Osteoblast (primary cell): ENCODE measurements around the gene MRPL21. TPM values are rescaled to one million over a fixed set of nuclear protein-coding genes. Genes with fewer than 3 reads are reported as not detected.

Experiments used
- DNase-seq: peaks from one replicate; pipeline ENCODE4 v3.0.0; 2011; ENCODE audit warnings: low spot score, mixed read lengths; ENCODE audit not compliant: insufficient read length; ENCODE audit errors: missing footprints
- H2AFZ ChIP-seq: 2 replicates; pipeline ENCODE4 v1.6.0; 2011; ENCODE audit warnings: mild to moderate bottlenecking, low read length
- H3K27ac ChIP-seq: 2 replicates; pipeline ENCODE4 v1.5.1; 2011; ENCODE audit warnings: mild to moderate bottlenecking, low read depth, low read length, moderate library complexity
- H3K27me3 ChIP-seq: 2 replicates; pipeline ENCODE4 v1.6.0; 2012; ENCODE audit warnings: mild to moderate bottlenecking, control low read depth, inconsistent platforms, low read length, moderate library complexity; ENCODE audit not compliant: insufficient read depth
- H3K36me3 ChIP-seq: 2 replicates; pipeline ENCODE4 v1.5.1; 2011; ENCODE audit warnings: mild to moderate bottlenecking, low read length, control low read depth, moderate library complexity; ENCODE audit not compliant: insufficient read depth
- H3K4me1 ChIP-seq: 2 replicates; pipeline ENCODE4 v1.5.1; 2011; ENCODE audit warnings: mild to moderate bottlenecking, low read length, control low read depth, moderate library complexity; ENCODE audit not compliant: insufficient read depth
- H3K4me2 ChIP-seq: 2 replicates; pipeline ENCODE4 v1.6.0; 2011; ENCODE audit warnings: mild to moderate bottlenecking, low read length; ENCODE audit not compliant: insufficient read depth
- H3K4me3 ChIP-seq: fragments of 200-600 bp; sonication (generic); 3 replicates; pipeline ENCODE4 v1.5.1; 2012; ENCODE audit warnings: mild to moderate bottlenecking, low read length, inconsistent platforms; ENCODE audit not compliant: insufficient read depth
- H3K79me2 ChIP-seq: 2 replicates; pipeline ENCODE4 v1.6.0; 2012; ENCODE audit warnings: mild to moderate bottlenecking, low read length, control low read depth, inconsistent platforms; ENCODE audit not compliant: insufficient read depth
- H3K9me3 ChIP-seq: 2 replicates; pipeline ENCODE4 v1.5.1; 2011; ENCODE audit warnings: low read depth, low read length, control low read depth
- H4K20me1 ChIP-seq: 2 replicates; pipeline ENCODE4 v1.6.0; 2012; ENCODE audit warnings: mild to moderate bottlenecking, low read length, control low read depth; ENCODE audit not compliant: insufficient read depth
- CTCF ChIP-seq: IDR thresholded peaks from 2 replicates; pipeline ENCODE4 v1.5.1; 2011; ENCODE audit warnings: mild to moderate bottlenecking, low read depth, low read length, moderate library complexity; ENCODE audit errors: extremely low read depth
- total RNA-seq: library from RNA; depleted of rRNA; stranded (reverse); fragments of >200 nt; gene quantifications from 2 replicates; pipeline ENCODE4 v1.2.3, GENCODE V29; 2012

The MRPL21 gene
- total RNA-seq, 1 donor: 51.0 TPM

GRCh38 chr11:68942095-68942620 lies 38.5 kb upstream of the MRPL21 start:
- Histone ChIP-seq H3K4me1 (peaks cover 23% of the 10 kb centered on the region), H3K9me3 (no peaks in the 10 kb centered on the region), H2AFZ (no peak overlapping the region), H3K4me3 (no peak overlapping the region), H3K27ac (peak overlapping the region; percentile 14), H3K79me2 (no peaks in the 10 kb centered on the region), H3K27me3 (no peaks in the 10 kb centered on the region), H3K4me2 (no peak overlapping the region), H3K36me3 (peaks cover 16% of the 10 kb centered on the region), H4K20me1 (no peaks in the 10 kb centered on the region)
- TF ChIP-seq CTCF: no peak
- peak; percentile 45 for DNase-seq

GRCh38 chr11:68941324-68942094 lies 37.9 kb upstream of the MRPL21 start:
- Histone ChIP-seq H3K27ac (no peak overlapping the region), H2AFZ (no peak overlapping the region), H3K9me3 (no peaks in the 10 kb centered on the region), H4K20me1 (no peaks in the 10 kb centered on the region), H3K36me3 (peaks cover 22% of the 10 kb centered on the region), H3K79me2 (no peaks in the 10 kb centered on the region), H3K4me1 (peaks cover 18% of the 10 kb centered on the region), H3K4me2 (no peak overlapping the region), H3K4me3 (no peak overlapping the region), H3K27me3 (no peaks in the 10 kb centered on the region)
- peak; percentile 56 for DNase-seq
- TF ChIP-seq CTCF: no peak

- H3K27me3 ChIP-seq: no peaks in the 10 kb centered on the region
- H3K4me1 ChIP-seq: peaks cover 12% of the 10 kb centered on the region
Observed at GRCh38 chr11:68940651-68941323, 37.2 kb upstream of the MRPL21 start.

More at GRCh38 chr11:68940651-68941323, 37.2 kb upstream of the MRPL21 start:
- Histone ChIP-seq H4K20me1 (no peaks in the 10 kb centered on the region), H3K36me3 (peaks cover 29% of the 10 kb centered on the region), H3K27ac (no peak overlapping the region), H3K4me2 (no peak overlapping the region), H3K9me3 (no peaks in the 10 kb centered on the region), H3K4me3 (no peak overlapping the region), H3K79me2 (no peaks in the 10 kb centered on the region), H2AFZ (no peak overlapping the region)
- peak; percentile 64 for DNase-seq
- no peak for TF ChIP-seq CTCF
